HFFc6 (cell line): Measurements from ENCODE around the gene ATP2C2. TPM values are rescaled to one million over a fixed set of nuclear protein-coding genes. Genes with fewer than 3 reads are reported as not detected.

ENCODE experiments used
- DNase-seq: peaks from one replicate; pipeline ENCODE4 v3.0.0-alpha.2; 2018
- H3K27ac Mint-ChIP-seq: 2 replicates; pipeline ENCODE4 v1.8.0; 2020; ENCODE audit warnings: mild to moderate bottlenecking, mixed read lengths
- H3K27me3 Mint-ChIP-seq: 2 replicates; pipeline ENCODE4 v1.8.0; 2021; ENCODE audit warnings: mild to moderate bottlenecking, moderate library complexity, mixed read lengths; ENCODE audit not compliant: insufficient read depth
- H3K36me3 Mint-ChIP-seq: 2 replicates; pipeline ENCODE4 v1.8.0; 2021; ENCODE audit warnings: low read depth, mixed read lengths
- H3K4me1 Mint-ChIP-seq: 2 replicates; pipeline ENCODE4 v1.8.0; 2020; ENCODE audit warnings: low read depth, mixed read lengths
- H3K4me3 Mint-ChIP-seq: 2 replicates; pipeline ENCODE4 v1.8.0; 2020; ENCODE audit warnings: mild to moderate bottlenecking, moderate library complexity, mixed read lengths
- H3K9me3 Mint-ChIP-seq: 2 replicates; pipeline ENCODE4 v1.8.0; 2020; ENCODE audit warnings: mild to moderate bottlenecking, mixed read lengths
- total RNA-seq, 6 experiments: library from RNA; stranded (reverse); fragmentation: NEBNext Ultra II Directional; extraction: Animal tissue kit (Norgen Biotek cat#: 25700); gene quantifications; 2 replicates in 1 of 6; 3 replicates in 5 of 6; pipeline ENCODE4 v1.2.3, GENCODE V29; 2021
- TF ChIP-seq, protein P1 (sequence below): fragments of 200-600 bp; sonication (generic); IDR thresholded peaks from 2 replicates; pipeline ENCODE4 v1.5.0; 2021; ENCODE audit warnings: antibody characterized with exemption, mild to moderate bottlenecking

Gene ATP2C2
- total RNA-seq, 6 experiments from 2014 or later, result not detected

DNA sequence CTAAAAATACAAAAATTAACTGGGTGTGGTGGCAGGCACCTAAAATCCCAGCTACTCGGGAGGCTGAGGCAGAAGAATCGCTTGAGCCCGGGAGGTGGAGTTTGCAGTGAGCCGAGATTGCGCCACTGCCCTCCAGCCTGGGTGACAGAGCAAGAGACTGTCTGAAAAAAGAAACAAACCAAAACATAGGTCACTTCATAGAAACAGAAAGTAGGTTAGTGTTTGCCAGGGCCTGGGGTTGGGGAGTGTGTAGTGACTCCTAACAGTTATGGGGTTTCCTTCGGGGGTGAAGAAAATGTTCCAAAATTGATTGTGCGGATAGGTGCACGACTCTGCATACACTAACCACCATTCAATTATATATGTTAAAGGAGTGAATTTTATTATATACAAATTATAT is 59.2 kb downstream of the ATP2C2 start:
- TF ChIP-seq, protein P1, sequence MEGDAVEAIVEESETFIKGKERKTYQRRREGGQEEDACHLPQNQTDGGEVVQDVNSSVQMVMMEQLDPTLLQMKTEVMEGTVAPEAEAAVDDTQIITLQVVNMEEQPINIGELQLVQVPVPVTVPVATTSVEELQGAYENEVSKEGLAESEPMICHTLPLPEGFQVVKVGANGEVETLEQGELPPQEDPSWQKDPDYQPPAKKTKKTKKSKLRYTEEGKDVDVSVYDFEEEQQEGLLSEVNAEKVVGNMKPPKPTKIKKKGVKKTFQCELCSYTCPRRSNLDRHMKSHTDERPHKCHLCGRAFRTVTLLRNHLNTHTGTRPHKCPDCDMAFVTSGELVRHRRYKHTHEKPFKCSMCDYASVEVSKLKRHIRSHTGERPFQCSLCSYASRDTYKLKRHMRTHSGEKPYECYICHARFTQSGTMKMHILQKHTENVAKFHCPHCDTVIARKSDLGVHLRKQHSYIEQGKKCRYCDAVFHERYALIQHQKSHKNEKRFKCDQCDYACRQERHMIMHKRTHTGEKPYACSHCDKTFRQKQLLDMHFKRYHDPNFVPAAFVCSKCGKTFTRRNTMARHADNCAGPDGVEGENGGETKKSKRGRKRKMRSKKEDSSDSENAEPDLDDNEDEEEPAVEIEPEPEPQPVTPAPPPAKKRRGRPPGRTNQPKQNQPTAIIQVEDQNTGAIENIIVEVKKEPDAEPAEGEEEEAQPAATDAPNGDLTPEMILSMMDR, result no peak
- Mint-ChIP-seq H3K4me3 (no peak overlapping the region), H3K27me3 (peaks cover 32% of the 10 kb centered on the region), H3K9me3 (no peaks in the 10 kb centered on the region), H3K36me3 (peaks cover 8% of the 10 kb centered on the region; the same call in 1 of the 2 replicates), H3K27ac (no peak overlapping the region), H3K4me1 (no peaks in the 10 kb centered on the region)
- no peak for DNase-seq

DNA sequence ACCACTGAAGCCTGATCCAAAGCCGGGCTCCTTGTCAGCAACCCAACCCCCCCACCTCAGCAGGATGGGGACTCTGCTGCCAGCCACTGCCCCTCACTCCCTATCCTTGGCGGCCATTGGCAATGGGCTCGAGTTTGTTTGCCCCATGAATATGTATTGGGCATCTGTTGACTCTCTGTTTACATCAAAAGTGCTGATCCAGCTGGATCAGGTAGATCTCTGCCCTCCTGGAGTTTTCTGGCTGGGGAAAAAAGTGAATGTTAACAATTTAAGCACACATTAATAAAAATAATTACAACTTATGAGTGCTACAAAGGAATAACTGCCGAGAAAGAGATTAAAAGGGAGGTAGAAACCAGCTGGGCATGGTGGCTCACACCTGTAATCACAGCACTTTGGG is 62.5 kb downstream of the ATP2C2 start:
- Mint-ChIP-seq H3K4me1 (no peaks in the 10 kb centered on the region), H3K27ac (no peak overlapping the region), H3K27me3 (peaks cover 44% of the 10 kb centered on the region), H3K36me3 (no peaks in the 10 kb centered on the region), H3K9me3 (no peaks in the 10 kb centered on the region), H3K4me3 (no peak overlapping the region)
- TF ChIP-seq, protein P1, result no peak
- no peak for DNase-seq

DNA sequence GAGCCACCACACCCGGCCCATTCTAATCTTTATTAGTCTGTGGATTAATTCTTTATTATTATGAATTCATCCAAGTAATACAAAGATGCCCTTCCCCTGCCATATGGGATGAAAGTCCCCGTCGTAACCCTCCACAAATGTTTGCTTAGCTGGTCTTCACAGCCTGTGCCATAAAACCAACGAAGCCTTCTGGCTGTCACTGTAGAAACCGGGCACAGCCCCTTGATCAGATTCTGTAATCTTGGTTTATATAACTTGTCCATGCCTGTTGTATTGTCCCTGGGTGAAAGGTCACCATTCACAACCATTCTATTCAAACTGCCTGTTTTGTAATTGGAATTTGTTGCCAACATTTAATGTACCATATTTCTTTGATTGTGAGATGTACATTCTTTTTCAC is 66.5 kb downstream of the ATP2C2 start:
- TF ChIP-seq, protein P1, result no peak
- H3K4me1 Mint-ChIP-seq, result no peaks in the 10 kb centered on the region
- no peak for DNase-seq
- H3K9me3 Mint-ChIP-seq, result no peaks in the 10 kb centered on the region
- H3K36me3 Mint-ChIP-seq, result no peaks in the 10 kb centered on the region
- peaks cover 39% of the 10 kb centered on the region for H3K27me3 Mint-ChIP-seq
- H3K4me3 Mint-ChIP-seq, result no peak overlapping the region
- no peak overlapping the region for H3K27ac Mint-ChIP-seq

DNA sequence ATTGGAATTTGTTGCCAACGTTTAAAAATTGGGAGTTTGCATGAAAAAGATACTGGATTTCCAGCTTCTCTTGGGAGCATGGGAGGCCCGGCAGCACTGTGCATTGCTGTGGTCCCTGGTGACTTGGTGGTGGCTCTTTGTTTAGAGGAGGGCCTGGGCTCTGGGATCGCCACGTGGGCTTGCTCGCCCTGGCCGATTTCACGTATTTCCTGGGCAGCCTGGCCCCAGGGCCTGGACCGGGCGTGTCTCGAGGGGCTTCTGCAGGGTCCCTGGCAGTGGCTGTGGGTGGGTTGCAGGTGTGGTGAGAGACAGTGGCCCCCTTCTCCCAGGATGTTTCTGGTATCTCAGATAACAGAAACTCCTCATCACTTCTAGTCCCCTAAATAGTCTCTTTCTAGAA is 67.9 kb downstream of the ATP2C2 start:
- H3K27me3 Mint-ChIP-seq, result peaks cover 46% of the 10 kb centered on the region
- TF ChIP-seq, protein P1, result no peak
- no peak overlapping the region for H3K27ac Mint-ChIP-seq
- H3K4me1 Mint-ChIP-seq, result no peaks in the 10 kb centered on the region
- H3K9me3 Mint-ChIP-seq, result no peaks in the 10 kb centered on the region
- no peaks in the 10 kb centered on the region for H3K36me3 Mint-ChIP-seq
- no peak for DNase-seq
- no peak overlapping the region for H3K4me3 Mint-ChIP-seq

DNA sequence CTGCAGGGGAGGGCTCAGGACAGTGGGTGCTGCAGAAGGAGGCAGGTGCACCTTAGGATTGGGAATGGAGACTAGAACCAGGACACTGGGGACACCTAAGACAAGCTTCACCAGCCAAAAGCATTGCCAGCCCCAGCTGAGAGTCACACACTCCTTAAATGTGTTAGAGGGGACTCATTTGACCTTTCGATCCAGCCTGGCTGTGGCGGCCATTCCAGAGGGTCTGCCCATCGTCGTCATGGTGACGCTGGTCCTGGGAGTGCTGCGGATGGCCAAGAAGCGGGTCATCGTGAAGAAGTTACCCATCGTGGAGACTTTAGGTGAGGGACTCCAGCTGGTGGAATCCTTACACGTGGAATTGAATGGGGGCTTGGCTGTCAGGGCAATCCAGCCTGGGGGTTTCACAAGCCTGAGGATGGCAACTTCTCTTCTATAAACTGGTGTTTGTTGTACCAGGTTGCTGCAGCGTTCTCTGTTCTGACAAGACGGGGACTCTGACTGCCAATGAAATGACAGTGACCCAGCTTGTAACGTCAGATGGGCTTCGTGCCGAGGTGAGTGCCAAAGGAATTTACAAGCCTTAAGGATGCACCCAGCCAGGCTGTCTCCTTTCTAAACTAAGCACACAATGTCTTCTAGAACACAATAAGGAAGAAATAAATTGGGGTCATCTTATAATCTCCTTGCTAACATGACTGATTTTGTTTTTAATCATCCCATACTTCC is 70.8 kb downstream of the ATP2C2 start:
- Mint-ChIP-seq H3K36me3 (no peaks in the 10 kb centered on the region), H3K4me3 (no peak overlapping the region), H3K27me3 (peaks cover 35% of the 10 kb centered on the region), H3K4me1 (no peaks in the 10 kb centered on the region), H3K9me3 (no peaks in the 10 kb centered on the region), H3K27ac (no peak overlapping the region)
- DNase-seq, result no peak
- TF ChIP-seq, protein P1, result no peak
